ENCODE data around the gene AKR1C2. TPM values are rescaled to one million over a fixed set of nuclear protein-coding genes. Genes with fewer than 3 reads are reported as not detected.
A peak's percentile ranks its signal among the peaks of the same experiment; 100 is the strongest.
"Not testable (repeated sequence)": the region's sequence is repeated elsewhere in the genome, so short reads cannot be mapped to it uniquely, and the experiment has no call there.

Gene AKR1C2
- polyA plus RNA-seq, 2 of the 4 experiments (the other 2 are of a cell fraction): 5,660 to 6,805 TPM

- POLR2A ChIA-PET, H3K9me3 ChIP-seq, FAIRE-seq, H3K4me3 ChIP-seq: not testable (repeated sequence)
- WGBS (ENCODE audit: missing lambda C conversion rate): 1% methylated on average over 4 of the region's 4 CpGs
- TF ChIP-seq JUN (IDR thresholded peaks at IDR 0.05) (peak; percentile 95 to 96), MAFK (IDR thresholded peaks at IDR 0.05; ENCODE audit: partially characterized antibody) (peak; percentile 83), NFE2L2 (conservative IDR thresholded peaks at IDR 0.05; ENCODE audit: low read length) (peak; percentile 94), FOSL2 (IDR thresholded peaks at IDR 0.05) (peak; percentile 79; the same call in 1 of the 2 replicates), FOSL2 (CRISPR knock-in tag; IDR thresholded peaks at IDR 0.05) (peak; percentile 48; the same call in 1 of the 2 replicates), JUNB (IDR thresholded peaks at IDR 0.05) (peak; percentile 87), HOXB13 (CRISPR knock-in tag; IDR thresholded peaks at IDR 0.05; ENCODE audit: low read depth) (0 out of 2 replicates have a peak, but pooled peaks have one; percentile 50), EP300 (IDR thresholded peaks at IDR 0.05) (peak; percentile 97), CEBPB (IDR thresholded peaks at IDR 0.05) (peak; percentile 97 to 99), SMC3 (IDR thresholded peaks at IDR 0.05) (peak; percentile 38; the same call in 2 of the 3 replicates), RAD21 (conservative IDR thresholded peaks at IDR 0.05 in 1 of 2, IDR thresholded peaks at IDR 0.05 in 1 of 2) (peak; percentile 14 to 51; a peak in 1 of 5 replicates), GATA3 (IDR thresholded peaks at IDR 0.05; ENCODE audit: borderline replicate concordance) (peak; percentile 93), MAX (IDR thresholded peaks at IDR 0.05) (peak; percentile 76), HES2 (IDR thresholded peaks at IDR 0.05) (peak; percentile 93)
- TF ChIP-seq, protein P1, sequence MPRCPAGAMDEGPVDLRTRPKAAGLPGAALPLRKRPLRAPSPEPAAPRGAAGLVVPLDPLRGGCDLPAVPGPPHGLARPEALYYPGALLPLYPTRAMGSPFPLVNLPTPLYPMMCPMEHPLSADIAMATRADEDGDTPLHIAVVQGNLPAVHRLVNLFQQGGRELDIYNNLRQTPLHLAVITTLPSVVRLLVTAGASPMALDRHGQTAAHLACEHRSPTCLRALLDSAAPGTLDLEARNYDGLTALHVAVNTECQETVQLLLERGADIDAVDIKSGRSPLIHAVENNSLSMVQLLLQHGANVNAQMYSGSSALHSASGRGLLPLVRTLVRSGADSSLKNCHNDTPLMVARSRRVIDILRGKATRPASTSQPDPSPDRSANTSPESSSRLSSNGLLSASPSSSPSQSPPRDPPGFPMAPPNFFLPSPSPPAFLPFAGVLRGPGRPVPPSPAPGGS (IDR thresholded peaks at IDR 0.05): peak; percentile 78; the same call in 2 of the 3 replicates
- peak overlapping the region; percentile 98 to 99 for H3K27ac ChIP-seq
- CTCF ChIA-PET: interaction anchor here (1.6 kb wide), 1 partner anchor 159 kb away, joined by 4 read pairs; no protein-coding TSS in a partner anchor
- ATAC-seq (peak; percentile 85), DNase-seq (ENCODE audit: low read depth in 1 of 2, low spot score in 1 of 2) (peak; percentile 46 to 97)
- H3K4me2 ChIP-seq: peak overlapping the region; percentile 71
- H3K4me1 ChIP-seq: peaks cover 79% of the 10 kb centered on the region
These were observed 5.3 kb upstream of the AKR1C2 start for GRCh38 chr10:5008857-5009548.

- POLR2A ChIA-PET: not testable (repeated sequence)
- CTCF ChIA-PET: interaction anchor here (0.6 to 1.3 kb wide), 2 partner anchors 92 to 155 kb away, joined by 3 read pairs; no protein-coding TSS in a partner anchor
These were observed 844 bp upstream of the AKR1C2 start for GRCh38 chr10:5004501-5004900.

GRCh38 chr10:5004030-5004385 is 351 bp upstream of the AKR1C2 start:
- ChIA-PET POLR2A (interaction anchor here (0.6 to 1.8 kb wide), 4 partner anchors 20 to 91 kb away, joined by 3 to 11 read pairs (median 3); partner anchors contain the start of gene AKR1C1), CTCF (interaction anchor here (1.3 to 1.4 kb wide), 2 partner anchors 14 to 93 kb away, joined by 3 read pairs; no protein-coding TSS in a partner anchor)
- peak in 1 of 2 experiments; percentile 0; a peak in 2 of 4 replicates for TF ChIP-seq CEBPB (IDR thresholded peaks at IDR 0.05)
- 0% methylated on average over 1 of the region's 1 CpG for WGBS (ENCODE audit: missing lambda C conversion rate)
- not testable (repeated sequence) for FAIRE-seq; DNase-seq (ENCODE audit: low read depth in 1 of 2, low spot score in 1 of 2); H3K9me3 ChIP-seq
- Histone ChIP-seq H3K27ac (peak overlapping the region; percentile 78 to 87), H3K4me1 (peaks cover 42% of the 10 kb centered on the region), H3K4me2 (peak overlapping the region; percentile 78), H3K4me3 (peak overlapping the region; percentile 21; the same call in 1 of the 3 replicates)
- ATAC-seq: peak in 1 of 2 experiments; percentile 2; a peak in 1 of 6 replicates

More at GRCh38 chr10:5004501-5004900, 844 bp upstream of the AKR1C2 start:
- H3K4me2 ChIP-seq: peak overlapping the region; percentile 78
- not testable (repeated sequence) for H3K9me3 ChIP-seq; DNase-seq (ENCODE audit: low read depth in 1 of 2, low spot score in 1 of 2); ATAC-seq; FAIRE-seq
- H3K4me3 ChIP-seq: peak overlapping the region; percentile 21; the same call in 1 of the 3 replicates
- H3K27ac ChIP-seq: peak overlapping the region; percentile 78 to 87
- peaks cover 44% of the 10 kb centered on the region for H3K4me1 ChIP-seq

Measured in A549 (cell line).